GM18517 (cell line): ENCODE measurements around the gene KRTAP10-7.
"Not testable (repeated sequence)": the region's sequence is repeated elsewhere in the genome, so short reads cannot be mapped to it uniquely, and the experiment has no call there.

ENCODE experiments used
- ATAC-seq: cut with Tn5 transposase; IDR thresholded peaks from one replicate; pipeline ENCODE4 v1.9.1; 2021; ENCODE audit warnings: mild to moderate bottlenecking, moderate library complexity; ENCODE audit not compliant: unreplicated experiment

Gene KRTAP10-7

DNA sequence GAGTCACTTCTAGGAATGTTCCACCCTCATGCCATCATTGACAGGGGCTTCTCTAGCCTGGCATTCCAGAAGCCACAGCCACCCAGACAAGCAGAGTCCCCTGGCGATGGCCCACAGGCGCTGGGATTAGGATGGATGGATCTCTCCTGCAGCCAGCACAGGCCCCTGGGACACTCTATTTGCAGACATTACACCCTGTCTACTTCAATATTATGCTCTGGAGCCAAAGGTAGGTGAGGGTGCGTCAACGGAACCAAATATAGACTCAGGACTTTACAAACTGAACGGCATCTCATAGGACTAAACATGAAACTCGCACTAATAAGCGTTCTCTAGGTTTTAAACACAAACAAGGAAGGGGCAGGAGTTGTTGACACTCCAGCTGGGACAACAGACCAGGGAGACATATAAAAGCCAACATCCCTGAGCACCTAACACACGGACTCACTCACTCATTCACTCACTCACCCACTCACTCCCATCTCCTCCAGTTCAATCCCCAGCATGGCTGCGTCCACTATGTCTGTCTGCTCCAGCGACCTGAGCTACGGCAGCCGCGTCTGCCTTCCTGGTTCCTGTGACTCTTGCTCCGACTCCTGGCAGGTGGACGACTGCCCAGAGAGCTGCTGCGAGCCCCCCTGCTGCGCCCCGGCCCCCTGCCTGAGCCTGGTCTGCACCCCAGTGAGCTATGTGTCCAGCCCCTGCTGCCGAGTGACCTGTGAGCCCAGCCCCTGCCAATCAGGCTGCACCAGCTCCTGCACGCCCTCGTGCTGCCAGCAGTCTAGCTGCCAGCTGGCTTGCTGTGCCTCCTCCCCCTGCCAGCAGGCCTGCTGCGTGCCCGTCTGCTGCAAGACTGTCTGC is at the start of gene KRTAP10-7:
Gene KRTAP10-7, plus strand, starts transcription at position 480 of the 861 bp plus-strand sequence. Its CDS starts 25 bp downstream, at position 505.
- ATAC-seq = not testable (repeated sequence)

DNA sequence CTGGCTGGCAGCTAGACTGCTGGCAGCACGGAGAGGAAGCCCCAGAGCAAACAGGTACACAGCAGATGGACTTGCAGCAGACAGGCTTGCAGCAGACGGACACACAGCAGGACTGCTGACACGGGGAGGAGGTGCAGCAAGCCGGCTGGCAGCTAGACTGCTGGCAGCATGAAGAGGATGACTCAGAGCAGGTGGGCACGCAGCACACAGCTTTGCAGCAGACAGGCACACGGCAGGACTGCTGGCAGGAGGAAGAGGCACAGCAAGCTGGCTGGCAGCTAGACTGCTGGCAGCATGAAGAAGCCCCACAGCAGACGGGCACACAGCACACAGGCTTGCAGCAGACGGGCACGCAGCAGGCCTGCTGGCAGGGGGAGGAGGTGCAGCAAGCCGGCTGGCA is 49.6 kb upstream of the KRTAP10-7 start:
- ATAC-seq = no peak

- no peak for ATAC-seq
Observed at GRCh38 chr21:44551340-44551961, 48.9 kb upstream of the KRTAP10-7 start, which contains the start of gene KRTAP10-2. KRTAP10-2 (minus strand) TSS chr21:44551505; CDS start chr21:44551458, 47 bp downstream.

- ATAC-seq = no peak
Observed at GRCh38 chr21:44552136-44552535, 48.3 kb upstream of the KRTAP10-7 start.

DNA sequence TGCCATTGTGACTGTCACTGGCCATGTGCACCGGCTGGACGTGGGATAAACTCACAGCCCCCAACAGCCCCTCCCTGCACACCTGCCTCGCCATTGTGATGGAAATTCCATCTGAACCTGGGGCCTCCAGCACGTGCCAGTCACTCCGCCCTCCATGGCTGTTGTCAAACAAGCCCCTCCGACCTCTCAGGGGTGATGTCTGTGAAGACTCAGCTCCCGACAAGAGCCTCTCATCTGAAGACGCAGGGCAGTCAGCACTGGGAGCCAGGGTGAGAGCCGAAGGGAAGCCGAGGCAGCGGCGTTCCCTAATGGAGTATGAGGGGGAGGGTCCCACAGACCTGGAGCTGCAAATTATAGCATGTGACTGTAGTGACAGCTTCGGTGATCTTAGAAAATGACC is 47.7 kb upstream of the KRTAP10-7 start:
- no peak for ATAC-seq

GRCh38 chr21:44555200-44555875 is 45.1 kb upstream of the KRTAP10-7 start:
- ATAC-seq = no peak

- no peak for ATAC-seq
Observed at GRCh38 chr21:44556879-44557278, 43.5 kb upstream of the KRTAP10-7 start.

DNA sequence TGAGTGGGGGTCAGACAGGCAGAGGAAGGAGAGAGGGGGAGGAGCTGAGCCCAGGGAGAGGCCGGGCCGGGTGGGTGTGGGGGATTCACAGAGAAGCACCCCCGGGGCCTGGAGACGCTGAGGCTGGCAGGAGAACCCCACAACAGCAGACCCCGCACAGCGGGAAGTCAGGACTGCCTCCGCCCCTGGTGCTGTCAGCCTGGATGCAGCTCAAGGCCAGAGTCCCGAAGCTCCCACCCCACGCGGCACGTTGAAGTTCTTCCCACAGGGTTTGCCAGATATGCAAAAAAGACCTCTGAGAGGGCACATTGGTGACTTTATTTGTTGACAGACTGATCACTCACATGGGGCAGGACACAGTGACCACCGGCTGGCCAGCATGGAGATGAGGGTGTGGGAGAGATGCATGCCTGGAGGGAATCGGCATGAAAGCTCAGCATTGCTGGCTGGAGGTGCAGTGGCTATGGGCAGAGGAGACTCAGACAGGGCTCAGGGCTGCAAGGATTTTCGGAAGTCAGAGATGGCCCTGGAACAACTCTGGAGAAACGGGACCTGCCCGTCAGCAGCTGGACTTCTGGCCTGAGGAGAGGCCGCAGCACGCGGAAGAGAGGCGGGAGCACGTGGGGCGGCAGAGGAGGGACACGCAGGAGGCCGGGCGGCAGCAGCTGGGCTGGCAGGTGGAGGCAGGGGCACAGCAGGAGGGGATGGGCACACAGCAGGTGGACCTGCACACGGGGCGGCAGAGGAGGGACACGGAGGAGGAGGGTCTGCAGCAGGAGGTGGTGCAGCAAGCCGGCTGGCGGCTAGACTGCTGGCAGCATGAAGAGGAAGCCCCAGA is 42.7 kb upstream of the KRTAP10-7 start:
- ATAC-seq = no peak

DNA sequence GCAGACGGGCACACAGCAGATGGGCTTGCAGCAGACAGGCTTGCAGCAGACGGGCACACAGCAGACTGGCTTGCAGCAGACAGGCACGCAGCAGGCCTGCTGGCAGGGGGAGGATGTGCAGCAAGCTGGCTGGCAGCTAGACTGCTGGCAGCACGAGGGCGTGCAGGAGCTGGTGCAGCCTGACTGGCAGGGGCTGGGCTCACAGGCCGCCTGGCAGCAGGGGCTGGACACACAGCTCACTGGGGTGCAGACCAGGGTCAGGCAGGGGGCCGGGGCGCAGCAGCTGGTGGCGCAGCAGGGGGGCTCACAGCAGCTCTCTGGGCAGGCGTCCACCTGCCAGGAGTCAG is 42.1 kb upstream of the KRTAP10-7 start:
- not testable (repeated sequence) for ATAC-seq

- ATAC-seq = no peak
Observed at GRCh38 chr21:44558695-44559094, 41.7 kb upstream of the KRTAP10-7 start, which contains the start of gene KRTAP10-3. KRTAP10-3 (minus strand) TSS chr21:44558795; CDS start chr21:44558715, 80 bp downstream.

- ATAC-seq = no peak
Observed at GRCh38 chr21:44564099-44564498, 36.3 kb upstream of the KRTAP10-7 start.

DNA sequence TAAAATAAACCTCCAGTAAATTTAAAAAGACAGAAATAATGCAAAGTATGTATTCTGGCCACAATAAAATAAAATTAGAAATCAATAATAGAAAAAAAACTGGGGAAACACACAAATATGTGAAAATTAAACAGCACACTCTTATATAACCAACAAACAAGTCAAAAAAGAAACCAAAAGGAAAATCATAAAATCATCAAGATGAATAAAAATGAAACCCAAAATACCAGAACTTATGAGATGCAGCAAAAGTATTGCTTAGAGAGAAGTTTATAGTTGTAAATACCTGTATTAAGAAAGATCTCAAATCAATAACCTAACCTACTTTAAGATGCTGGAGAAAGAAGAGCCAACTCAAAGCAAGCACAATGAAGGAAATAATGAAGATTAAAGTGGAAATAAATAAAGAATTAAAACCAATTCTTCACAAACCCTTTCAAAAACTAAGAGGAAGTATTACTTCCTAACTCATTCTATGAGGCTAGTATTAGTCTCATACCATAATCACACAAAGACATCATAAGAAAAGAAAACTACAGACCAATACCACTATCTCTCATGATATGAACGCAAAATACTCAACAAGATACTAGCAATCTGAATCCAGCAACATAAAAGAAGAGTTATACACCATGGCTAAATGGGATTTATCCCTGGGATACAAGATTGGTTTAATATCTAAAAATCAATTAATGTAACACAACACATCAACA is 35.4 kb upstream of the KRTAP10-7 start:
- no peak for ATAC-seq

DNA sequence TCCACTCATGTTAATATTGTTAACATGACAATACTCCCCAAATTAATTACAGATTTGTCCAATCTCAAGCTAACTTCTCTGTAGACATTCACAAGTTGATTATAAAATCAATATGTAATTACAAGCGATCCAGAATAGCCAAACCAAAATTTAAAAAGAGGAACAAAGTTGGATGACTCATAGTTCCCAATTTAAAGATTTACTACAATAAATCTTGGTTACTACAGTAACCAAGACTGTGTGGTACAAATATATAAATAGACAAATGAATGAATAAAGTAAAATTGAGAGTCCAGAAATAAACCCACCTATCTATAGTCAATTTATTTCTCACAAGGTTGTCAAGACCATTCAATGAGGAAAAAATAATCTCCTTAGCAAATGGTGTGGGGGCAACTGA is 34.0 kb upstream of the KRTAP10-7 start:
- no peak for ATAC-seq

GRCh38 chr21:44567481-44568171 is 32.8 kb upstream of the KRTAP10-7 start:
- ATAC-seq = no peak

GRCh38 chr21:44568261-44568660 is 32.1 kb upstream of the KRTAP10-7 start:
- ATAC-seq = no peak

GRCh38 chr21:44568667-44569556 is 31.5 kb upstream of the KRTAP10-7 start:
- ATAC-seq = no peak

DNA sequence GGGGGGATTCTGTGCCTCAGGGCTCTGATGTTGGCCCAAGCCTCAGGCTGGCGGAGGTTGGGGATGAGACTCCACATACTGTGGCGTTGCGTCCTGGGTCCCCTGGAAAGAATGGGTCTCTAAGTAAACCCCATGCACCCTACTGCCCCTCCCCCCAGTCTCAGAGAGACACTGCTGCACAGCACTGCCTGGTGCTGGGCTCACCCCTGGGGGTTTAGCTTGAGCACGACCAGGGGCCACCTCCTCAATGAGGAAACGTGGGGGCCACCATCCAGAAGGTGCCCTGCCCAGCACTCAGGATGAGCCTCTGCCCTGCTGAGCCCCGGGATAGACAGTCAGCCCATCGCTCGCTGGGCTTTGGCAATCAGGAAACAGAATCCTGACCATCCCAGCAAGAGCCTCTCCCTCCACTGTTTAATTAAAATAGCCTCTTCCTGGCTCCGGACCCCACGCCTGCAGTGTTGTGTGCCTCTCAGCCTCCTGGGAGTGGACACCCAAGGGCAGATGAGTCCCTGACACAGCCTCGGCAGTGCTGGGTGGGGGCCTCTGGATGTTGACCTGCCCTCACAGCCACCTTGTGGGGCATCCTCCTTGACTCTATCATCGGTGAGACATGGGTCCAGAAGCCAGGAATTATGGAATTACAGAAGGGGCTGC is 30.4 kb upstream of the KRTAP10-7 start:
- ATAC-seq = no peak

DNA sequence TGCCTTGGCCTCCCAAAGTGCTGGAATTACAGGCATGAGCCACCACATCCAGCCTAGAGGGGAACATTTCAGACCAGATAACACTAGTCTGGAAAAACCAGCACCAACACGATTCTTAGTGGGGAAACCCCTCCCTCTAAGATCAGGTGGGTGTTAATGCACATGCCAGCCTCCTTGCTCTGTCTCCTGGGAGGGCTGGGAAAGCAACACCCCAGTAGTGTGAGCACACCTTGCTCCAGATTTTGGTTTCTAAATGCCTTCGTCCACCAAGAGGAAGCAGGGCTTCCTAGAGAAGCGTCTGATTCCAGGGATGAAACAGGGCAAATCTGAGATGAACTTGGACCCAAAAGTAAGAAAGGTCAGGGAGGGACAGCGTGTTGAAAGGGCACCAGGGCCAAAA is 29.1 kb upstream of the KRTAP10-7 start:
- ATAC-seq = no peak
